H4 (cell line): ENCODE results near the gene DENND1A. TPM values are rescaled to one million over a fixed set of nuclear protein-coding genes. Genes with fewer than 3 reads are reported as not detected.

Experiments
- DNase-seq: peaks from one replicate; pipeline ENCODE4 v3.0.0-alpha.2; 2015; ENCODE audit warnings: low spot score
- total RNA-seq: library from RNA; depleted of rRNA; stranded (reverse); fragments of >200 nt; shearing (Covaris generic); gene quantifications from 2 replicates; pipeline ENCODE4 v1.2.3, GENCODE V29; 2014

Gene DENND1A
- total RNA-seq, 1 experiment from 2014 or later: 9.5 TPM

DNA sequence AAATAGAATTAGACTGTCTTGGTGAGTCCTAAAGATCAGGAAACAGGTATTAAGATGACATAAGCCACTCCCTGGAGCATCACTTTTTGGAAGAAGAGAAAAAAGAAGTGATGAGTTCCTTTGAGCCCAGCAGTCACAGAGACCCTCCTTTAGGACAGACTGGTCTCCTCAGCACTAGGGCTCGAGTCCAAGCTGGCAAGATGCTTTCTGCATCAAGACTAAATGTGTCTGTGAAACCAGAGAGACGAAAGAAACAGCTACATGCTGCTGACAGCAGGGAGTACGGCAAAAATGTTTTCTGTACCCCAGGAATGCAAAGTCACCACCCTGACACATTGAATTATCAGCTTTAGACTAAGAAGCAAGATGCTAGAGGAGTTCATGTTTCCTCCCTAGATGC lies 389.5 kb downstream of the DENND1A start:
- DNase-seq: no peak

DNA sequence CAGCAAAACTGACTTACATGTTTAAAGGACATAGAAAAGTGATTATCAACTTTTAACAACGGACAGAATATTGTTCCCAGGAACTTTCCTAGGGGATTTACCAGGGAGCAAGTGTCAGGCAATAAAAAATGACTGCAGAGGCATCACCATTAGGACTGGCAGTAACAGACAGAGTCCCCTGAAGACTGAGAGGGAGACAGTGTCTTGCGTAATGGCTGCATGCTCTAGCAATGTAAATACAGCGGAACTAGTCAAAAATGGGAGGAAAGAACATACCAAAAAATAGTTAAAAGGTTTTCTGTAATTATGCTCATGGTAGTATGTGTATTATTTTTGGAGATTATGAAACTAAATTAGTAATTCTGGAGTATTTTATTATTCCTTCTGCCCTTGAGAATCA lies 392.1 kb downstream of the DENND1A start:
- no peak for DNase-seq

DNA sequence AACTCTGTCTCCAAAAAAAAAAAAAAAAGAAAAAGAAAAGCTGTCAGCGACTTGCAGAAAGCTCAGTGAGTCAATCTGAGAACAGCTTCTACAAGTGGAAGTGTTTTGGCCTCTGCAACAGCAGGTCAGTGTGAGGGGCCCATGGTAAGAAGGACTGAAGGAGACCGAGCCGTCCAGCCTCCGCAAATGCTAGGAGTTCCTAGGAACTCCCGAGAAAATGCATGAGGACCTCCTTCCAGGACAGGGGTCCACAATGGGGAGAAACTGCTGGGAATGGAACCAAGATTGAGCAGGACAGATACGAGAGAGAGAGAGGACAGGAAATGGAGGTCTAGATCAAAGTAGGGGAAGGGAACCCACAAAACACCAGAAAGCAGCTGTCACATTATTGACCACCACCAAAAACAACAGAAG lies 393.5 kb downstream of the DENND1A start:
- DNase-seq: no peak

DNA sequence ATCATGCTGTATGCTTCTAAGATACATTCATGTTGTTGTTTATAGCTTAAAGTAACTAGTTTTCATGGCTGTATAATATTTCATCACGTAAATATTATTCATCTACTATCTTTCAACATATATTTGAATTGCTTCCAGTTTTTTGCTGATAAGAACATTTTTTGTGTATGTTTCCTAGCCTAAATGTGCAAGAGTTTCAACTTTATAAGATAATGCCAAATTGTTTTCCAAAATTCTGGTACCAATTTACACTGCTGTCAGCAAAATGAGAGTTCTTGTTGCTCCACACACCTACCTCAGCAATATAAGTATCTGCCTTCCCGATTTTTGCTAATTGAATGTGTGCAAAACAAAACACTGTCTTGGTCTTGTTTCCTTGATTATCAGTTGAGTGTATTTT lies 395.6 kb downstream of the DENND1A start:
- DNase-seq: no peak

DNA sequence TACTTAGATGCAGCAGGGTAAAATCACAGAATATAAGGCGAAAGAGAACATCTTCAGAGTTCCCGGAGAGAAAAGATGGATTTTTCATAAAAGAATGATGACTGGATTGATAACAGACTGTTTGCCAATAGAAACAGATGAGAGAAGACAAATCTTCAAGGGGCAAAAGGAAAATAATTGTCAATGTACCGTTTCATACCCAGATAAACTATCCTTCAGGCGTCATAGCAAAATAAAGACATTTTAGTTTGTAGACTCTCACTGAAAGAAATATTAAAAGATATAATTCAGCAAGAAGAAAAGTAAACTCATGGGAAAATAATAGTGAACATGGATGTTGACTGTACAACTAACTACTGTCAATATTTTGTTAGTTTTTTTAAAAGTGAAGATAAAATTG lies 399.7 kb downstream of the DENND1A start:
- DNase-seq: no peak

DNA sequence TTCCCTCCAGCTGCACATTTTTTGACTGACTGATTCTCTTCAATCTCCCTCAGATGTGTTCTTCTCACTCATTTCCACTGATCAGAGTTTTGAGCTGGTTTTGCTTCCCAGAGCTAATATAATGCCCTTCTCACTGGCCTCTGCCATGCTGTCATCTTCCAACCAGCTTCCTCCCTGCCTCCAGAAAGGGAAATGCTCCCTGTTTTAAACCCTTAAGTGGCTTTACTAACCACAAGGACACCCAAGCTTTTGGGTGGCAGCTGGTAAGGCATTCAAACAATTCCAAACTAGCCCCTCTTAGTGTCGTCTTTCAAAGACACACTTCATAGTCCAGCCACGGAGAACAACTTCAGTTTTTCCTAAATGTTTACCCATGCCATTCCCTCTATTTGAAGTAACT lies 401.4 kb downstream of the DENND1A start:
- no peak for DNase-seq

DNA sequence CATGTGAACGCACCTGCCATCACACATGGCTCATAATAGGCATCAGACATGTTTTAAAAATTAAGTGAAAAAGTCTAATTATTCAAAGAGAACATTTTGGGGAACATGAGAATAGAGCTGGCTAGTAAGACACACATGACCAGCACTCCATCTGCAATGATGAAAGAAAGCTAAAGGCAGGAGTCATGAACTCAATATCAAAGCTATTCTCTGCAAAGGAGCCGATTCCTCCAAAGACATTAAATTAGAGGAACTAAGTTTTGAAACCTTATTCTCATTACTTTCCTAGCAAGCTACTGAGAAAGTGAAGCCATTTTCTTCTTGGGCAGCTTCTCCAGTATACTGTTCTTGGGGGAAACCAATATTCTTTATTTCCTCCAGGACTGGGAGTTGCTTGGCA lies 401.9 kb downstream of the DENND1A start:
- no peak for DNase-seq

DNA sequence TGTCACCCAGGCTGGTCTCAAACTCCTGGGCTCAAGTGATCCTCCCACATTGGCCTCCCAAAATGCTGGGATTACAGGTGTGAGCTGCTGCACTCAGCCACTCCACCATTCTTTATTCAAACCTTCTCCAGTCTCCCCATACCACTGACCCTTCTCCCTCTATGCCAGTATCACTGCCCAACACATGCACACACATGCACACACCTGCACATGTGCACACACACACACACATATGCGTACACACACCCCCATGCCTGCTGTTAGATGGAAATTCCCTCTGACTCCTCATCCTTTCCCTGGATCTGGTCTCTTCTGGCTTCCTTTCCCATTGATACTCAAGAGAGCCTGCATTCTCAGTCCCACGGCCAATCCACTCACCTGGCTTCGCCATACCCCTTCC lies 404.0 kb downstream of the DENND1A start:
- DNase-seq: no peak

DNA sequence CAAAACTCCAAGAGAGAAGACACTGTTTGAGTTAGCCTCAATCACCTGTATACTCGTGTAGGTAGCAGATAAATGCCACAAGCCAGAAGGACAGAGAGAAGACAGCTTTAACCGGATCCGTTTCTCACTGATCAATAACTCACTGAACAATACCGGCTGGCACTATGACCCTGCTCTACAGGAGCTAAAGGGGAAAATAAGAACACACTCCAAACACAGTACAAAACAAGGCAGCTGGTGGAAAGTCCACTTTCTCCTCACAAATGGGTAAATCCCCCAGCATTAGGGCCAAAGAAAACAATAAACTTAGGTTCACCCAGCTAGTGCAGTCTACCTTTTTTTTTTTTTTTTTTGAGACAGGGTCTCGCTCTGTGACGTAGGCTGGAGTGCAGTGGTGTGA lies 404.5 kb downstream of the DENND1A start:
- DNase-seq: no peak

DNA sequence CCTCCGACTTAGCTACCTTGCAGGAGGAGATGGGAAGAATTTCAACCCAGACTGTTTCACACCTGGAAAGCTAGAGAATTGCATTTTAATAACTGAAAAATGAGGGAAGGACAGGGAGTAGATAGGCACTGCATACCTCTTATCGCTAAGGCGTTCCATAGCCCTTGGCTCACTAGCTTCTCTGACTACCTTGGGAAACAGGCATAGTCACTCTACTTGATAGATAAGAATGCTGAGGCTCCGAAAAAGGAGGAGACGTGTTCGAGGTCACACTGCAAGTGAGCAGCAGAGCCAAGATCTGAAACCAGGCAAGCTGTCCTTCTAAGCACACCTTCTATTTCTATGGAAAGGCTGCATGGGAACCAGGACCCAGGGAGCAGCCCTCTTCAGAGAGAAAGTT lies 405.1 kb downstream of the DENND1A start:
- no peak for DNase-seq

DNA sequence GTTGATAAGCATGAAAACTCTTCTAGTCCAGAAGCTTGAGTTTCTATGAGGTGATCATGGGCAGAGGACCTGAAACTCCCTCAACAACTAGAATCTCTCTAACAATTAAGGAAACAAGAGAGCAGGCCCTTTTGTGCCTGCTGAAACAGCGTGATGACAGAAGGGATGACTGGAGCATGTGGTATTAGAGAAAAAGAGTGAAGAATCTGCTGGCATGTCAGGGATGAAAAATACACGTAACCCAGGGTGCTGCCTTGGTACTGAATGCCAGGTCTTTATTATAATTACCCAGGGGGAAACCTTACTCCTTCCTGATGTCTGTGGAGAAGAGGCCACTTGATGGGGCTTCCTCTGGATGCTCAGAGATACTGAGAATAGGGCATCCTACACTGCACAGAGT lies 406.1 kb downstream of the DENND1A start:
- DNase-seq: no peak

DNA sequence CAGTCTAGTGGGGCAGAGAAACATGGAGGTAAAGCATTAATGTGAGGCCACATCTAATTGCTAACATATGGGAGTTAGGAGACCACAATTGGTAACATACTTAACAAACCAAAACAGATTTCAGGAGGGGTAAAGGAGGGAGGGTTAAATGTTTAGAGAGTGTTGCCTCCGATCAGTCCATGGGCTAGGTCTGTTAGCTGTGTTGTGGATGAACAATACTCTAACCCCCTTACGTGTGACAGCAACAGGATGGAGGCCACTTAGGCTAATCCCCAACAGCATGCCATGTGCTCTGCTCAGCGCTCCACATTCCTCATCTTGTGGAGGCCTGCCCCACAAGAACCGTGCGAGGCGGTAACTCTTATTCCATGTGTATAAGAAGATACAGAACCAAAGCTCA lies 406.9 kb downstream of the DENND1A start:
- no peak for DNase-seq

DNA sequence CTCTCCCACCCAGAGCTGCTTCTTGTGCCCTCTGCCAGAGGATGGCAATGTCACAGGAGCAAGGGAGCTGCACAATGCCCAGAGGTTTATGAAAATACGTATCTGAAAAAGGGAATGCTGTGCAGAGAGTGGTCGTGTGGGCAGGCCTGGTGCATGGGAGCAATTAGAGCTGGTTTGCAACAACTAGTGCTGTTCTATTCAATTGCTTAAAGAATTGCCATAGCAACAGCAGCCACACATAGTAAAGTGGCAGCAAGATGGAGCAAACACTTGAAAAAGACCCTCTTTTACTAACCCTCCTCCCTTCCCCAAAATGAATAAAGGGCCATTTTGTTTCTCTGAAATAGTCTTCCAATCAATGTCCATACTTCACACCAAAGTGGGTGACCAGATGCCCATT lies 407.7 kb downstream of the DENND1A start:
- DNase-seq: no peak

DNA sequence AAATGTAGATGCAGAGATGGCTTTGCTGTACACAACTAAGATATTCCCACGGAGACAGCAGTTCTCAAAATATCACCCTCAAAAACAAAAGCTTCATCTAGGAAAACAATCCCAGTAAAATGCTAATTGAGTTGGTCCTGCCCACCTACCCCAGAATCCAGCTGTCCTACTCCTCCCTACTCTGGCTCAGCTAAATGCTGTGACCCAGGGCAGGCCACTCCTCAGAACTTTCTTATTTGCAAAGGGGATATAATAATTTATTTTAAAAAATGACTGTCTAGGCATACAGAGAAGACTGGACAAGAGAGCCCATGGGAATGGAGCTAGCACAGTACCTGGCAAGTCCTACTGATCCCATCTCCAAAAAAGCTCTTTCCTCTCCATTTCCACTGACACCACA lies 411.6 kb downstream of the DENND1A start:
- DNase-seq: no peak

DNA sequence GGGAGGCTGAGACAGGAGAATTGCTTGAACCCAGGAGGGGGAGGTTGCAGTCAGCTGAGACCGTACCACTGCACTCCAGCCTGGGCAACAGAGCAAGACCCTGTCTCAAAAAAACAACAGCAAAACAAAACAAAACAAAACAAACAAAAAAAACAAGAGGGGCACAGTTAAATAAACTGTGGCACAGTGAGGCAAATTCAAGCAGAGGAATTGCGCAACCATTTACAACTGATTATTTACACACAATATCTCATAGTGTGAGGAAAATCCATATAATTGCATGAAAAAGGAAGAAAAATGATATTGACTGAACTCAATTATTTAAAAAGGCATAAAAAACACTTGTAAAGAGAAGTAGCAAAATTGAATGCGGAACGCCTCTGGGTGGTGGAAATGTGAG lies 412.4 kb downstream of the DENND1A start:
- DNase-seq: no peak

DNA sequence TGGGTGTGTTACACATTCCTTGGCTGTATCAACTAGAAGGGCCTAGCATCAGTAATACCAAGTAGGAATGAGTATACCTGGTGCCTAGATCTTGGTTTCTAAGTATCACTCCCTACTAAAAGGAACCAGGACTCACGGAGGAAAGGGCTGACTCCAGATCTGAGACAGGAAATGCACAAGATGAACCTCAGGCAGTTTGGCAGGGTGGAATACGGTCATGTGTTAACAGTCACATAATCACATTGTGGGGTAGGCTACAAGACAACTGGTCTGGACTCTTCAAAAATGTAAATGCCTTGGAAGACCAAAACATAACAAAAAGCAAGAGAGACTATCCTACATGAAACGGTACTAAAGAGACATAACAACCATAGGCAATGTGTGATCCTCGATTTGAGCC lies 415.2 kb downstream of the DENND1A start:
- no peak for DNase-seq

DNA sequence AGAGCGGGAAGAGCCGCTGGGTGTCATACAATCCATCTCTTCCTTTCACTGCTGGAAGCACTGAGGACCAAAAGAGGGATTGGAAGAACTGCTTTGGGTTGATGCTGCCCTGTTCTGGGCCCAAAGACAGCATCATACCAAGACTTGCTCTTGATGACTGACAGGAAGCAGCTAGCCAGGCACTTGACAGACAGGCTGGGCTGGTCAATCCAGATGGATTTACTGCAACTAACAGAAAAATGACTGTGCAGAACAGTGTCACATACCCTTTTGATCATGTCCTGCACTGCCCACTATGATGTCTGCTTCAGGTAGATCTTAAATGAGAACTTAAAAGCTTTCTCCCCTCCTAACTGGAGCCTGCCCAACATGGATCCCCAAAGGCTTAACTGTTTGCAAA lies 416.4 kb downstream of the DENND1A start:
- no peak for DNase-seq

DNA sequence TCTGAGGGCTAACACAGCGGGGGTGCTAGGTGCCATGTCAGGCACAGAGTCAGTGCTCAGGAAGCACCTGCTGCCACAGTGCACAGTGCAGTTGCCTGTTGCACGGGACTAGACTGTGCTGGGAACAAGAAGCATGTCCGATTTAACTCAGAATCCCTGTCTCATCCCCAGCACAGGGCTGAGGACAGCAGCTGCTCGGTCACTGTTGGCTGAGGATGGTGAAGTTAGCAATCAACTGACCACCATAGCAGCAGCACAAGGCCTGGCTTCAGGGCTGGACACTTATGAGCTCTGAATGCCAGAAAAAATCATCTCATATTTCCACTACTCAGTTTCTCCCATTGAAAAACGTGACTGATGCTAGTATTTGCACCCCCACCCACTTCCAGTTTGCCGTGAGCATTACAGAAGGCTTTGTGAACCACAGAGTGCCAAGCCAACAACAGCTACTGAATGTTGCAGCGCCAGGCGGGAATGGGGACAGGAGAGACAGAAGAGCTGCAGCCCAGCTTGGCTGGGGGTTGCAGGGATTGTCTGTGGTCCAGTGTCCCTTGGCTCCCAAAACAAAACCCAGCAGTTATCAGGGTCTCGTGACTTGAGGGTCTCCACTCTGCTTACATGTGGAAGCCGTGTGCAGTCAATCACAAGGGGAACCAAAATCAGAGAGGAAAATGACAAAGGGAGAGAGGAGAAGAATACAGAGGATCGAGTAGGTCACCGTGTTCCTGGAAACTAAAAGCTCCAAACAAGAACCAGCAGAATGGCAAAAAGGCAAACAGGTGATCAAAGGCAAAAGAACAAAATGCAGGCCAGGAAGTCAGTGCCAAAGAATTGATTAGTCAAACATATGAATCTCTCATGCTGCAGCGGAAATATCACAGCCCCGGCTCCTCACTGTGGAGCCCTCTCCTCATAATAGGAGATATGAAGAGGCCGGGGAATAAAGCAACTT lies 418.3 kb downstream of the DENND1A start:
- no peak for DNase-seq

DNA sequence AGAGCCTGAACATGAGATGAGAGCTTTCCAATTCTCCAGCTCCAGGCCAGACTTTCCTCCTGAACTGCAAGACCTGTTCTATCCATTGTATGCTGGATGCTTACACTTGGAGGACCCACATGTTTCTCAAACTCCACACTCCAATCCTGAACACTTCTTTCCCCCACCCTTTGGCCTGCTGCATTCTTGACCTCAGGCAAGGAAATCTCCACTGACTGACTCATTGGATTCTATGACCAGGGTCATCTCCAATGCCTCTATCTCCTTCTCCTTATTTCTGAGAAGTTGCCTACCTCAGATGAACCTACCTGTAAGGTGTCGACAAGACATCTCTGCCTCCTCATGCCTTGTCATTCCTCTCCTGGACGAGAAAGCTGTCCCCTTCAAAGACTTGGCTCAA lies 420.3 kb downstream of the DENND1A start:
- DNase-seq: no peak

DNA sequence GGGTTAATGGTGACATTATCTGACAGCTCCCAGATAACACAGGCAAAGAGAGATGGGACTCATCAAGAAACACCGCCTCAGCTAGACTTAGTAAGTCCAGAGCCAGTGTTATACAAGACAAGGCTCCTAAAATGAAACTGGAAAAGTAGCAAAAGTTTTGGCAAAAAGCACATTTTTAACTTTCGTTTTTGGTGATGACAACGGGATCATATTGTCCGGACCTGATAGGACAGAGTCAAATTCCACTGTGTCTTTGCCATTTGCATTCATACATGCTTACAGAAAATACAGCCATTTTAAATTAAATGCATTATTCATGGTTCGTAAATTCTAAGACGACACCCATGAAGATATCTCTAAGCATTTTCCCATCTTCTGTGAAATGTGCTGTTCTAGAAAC lies 421.9 kb downstream of the DENND1A start:
- DNase-seq: no peak

DNA sequence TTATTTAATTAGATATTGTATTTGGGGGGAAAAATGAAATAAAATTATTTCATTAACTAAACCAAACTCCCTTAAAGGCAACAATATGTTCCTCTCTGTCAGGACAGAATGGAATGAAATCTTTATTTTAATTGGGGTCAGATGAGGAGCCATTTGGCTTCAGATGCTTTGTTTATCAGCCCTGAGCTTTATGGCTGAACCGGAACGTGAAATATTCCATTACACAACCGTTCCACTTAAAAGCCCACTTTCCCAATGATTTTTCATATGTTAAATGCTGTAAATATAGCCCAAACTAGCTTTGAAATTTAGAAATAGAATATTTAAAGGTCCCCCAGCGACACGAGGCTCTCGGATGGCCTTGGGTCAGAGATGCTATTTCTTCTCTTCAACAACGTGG lies 424.4 kb downstream of the DENND1A start:
- no peak for DNase-seq

DNA sequence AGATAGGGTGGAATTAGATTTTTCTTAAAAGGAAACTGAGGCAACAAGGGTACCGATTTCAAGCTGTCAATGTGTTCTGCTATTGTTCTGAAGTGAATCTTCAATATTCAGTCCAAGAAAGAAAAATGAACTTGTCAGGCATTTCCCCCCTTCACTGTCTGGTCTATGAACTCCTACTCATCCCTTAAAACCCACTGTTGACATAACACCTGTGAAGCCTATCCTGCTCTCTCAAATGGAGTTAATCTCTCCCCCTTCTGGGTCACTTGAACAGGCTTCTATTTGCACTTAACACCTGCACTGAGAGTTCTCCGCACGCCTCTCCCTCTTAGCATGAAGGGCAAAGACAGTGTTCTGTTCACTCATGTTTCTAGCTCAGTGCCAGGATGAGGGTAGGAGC lies 429.6 kb downstream of the DENND1A start:
- no peak for DNase-seq

DNA sequence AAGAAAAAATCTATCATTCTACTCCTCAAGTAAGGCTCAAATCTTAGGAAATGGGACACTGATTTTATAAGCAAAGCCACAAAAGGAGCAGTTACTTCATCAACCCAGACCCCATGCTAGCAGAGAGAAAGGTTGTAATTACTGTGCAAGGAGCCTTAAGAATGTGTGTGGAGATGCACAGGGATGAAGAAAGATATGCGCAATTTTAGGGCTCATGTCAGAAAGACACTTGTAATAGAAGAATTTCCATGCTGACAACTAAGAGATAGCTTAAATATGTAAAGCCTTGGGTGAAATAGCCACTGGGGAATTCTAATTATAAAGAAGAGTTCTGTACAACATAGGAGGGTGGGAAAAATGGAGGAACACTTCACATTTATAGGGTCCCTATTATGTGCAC lies 432.1 kb downstream of the DENND1A start:
- no peak for DNase-seq

DNA sequence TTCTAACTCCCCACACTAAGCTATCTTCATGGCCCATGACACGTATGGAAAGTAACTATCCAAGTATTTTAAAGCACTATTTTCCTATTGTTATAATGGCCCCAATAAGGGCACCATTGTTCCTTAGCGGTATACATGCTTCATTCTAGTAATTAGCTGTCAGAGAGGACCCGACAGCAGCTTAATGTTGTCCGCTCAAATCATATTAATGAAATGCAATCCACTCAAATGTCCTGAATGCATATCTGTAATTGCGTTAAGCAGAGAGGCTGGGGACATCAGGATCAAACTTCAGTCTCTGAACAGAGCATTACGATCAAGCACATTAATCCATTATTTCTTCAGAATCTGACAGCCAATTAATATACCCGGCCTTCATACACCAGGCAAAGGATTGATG lies 434.2 kb downstream of the DENND1A start:
- no peak for DNase-seq
